Measurements from ENCODE around the gene LUZP1. TPM values are rescaled to one million over a fixed set of nuclear protein-coding genes. Genes with fewer than 3 reads are reported as not detected.

LUZP1 gene
- total RNA-seq, 2 experiments from 2014 or later: 18.4 to 19.1 TPM

DNA sequence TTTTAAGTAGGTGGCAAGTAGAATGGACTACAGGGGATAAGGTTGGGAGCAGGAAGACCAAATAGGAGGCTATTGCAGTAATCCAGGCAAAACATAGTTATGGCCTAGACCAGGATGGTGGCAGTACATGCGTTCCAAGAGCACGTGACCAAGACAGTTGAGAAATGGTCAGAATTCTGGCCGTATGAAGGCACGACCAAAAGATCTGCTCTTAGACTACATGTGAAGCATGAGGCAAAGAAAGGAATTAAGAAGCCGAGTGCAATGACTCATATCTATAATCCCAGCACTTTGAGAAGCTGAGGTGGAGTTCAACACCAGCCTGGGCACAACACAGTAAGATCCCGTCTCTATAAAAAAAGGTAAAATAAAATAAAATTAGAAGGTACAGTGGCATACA, 71.3 kb downstream of the LUZP1 start:
- DNase-seq (no peak), ATAC-seq (ENCODE audit: low read depth) (no peak)
- Mint-ChIP-seq H3K4me3 (no peak overlapping the region), H3K27ac (no peak overlapping the region), H3K4me1 (peaks cover 23% of the 10 kb centered on the region), H3K27me3 (no peaks in the 10 kb centered on the region), H3K9me3 (no peaks in the 10 kb centered on the region), H3K36me3 (peaks cover 5% of the 10 kb centered on the region)
- POLR2A ChIA-PET: interaction anchor here (0.7 kb wide), 1 partner anchor 91 kb away, joined by 3 read pairs; no protein-coding TSS in a partner anchor

DNA sequence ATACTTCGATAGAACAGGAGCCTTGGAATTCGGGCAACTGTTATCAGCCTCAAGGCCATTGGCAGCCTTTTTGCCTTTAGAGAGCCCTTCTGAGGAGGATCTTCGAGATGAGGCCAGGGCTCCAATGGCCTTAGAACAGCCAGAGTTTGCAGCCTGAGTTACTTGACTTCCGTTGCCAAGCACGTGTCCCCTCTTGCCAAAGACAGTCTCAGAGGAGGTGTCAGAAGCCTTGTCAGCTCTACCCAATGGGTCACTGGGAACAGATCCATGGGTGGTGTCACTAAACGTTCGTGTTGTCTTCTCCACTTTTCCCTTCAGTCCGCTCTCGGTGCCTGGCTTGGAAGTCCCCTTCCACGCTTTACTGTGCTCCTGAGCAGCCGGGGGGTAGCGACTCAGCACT, 76.2 kb downstream of the LUZP1 start:
- DNase-seq: no peak
- ATAC-seq (ENCODE audit: low read depth): no peak
- POLR2A ChIA-PET: no interaction called here
- Mint-ChIP-seq H3K4me1 (peaks cover 1% of the 10 kb centered on the region), H3K9me3 (no peaks in the 10 kb centered on the region), H3K36me3 (peaks cover 10% of the 10 kb centered on the region), H3K27ac (no peak overlapping the region), H3K27me3 (no peaks in the 10 kb centered on the region), H3K4me3 (no peak overlapping the region)

DNA sequence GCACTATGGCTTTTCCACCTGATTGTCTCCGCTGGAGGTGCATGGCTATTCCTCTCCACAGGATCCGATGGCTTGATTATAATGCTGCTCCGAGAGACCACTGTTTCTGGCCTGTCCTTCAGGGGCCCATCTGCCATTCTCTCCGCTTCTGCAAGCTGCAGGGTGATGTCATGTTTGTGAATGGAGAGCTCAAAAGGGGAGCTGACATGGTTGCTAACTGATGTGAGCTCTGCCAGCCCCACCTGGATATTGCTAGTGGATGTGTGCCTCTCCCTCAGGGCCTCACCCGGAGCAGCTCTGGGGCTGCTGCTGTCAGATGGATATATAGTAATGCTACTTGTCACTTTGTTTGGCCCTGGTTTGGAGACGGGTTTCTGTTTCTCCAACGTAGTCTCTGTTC, 77.1 kb downstream of the LUZP1 start:
- H3K27ac Mint-ChIP-seq: no peak overlapping the region
- no peaks in the 10 kb centered on the region for H3K9me3 Mint-ChIP-seq
- H3K4me1 Mint-ChIP-seq: peaks cover 1% of the 10 kb centered on the region
- no peaks in the 10 kb centered on the region for H3K27me3 Mint-ChIP-seq
- ATAC-seq (ENCODE audit: low read depth) (no peak), DNase-seq (no peak)
- peaks cover 10% of the 10 kb centered on the region for H3K36me3 Mint-ChIP-seq
- H3K4me3 Mint-ChIP-seq: no peak overlapping the region
- POLR2A ChIA-PET: no interaction called here

DNA sequence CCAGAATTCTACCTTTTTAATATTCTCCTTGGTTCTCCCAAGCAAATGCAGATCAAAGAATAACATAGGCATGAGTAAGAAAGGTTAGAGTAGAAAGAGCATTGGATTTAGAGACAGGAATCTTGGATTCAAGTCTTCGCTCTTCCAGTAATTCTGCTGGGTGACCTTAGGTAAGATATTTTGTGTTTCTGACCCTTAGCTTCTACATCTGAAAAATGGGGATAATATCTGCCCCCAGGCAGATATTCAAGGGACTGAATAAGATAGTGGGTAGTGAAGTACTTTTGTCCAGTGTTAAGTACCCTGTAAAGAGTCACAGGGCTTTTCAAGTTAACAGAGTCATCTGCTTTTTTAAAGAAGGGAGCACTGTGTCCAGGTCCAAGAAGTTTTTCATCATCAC, 78.6 kb downstream of the LUZP1 start:
- no peak overlapping the region for H3K27ac Mint-ChIP-seq

DNA sequence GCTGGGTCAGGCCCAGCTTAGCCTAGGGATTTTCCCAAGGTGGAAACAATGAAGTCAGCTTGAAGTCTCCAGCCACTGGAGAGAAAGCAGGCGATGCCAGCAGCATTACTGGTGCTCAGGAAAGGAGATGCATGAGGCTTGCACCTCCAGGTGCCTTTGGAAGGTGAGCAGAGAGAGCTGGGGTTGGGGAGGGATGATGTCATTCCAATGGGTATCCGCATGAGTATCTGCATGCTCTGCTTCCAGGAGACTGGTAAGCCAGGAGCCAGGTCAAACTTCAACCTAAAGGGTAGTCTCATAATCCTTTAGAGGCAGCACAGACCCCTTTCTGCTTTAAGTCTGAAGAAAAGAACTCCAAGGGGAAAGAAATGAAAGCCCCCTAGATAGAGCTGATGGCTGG, 80.6 kb downstream of the LUZP1 start:
- H3K36me3 Mint-ChIP-seq: peaks cover 11% of the 10 kb centered on the region

More for the DNA sequence above, 78.6 kb downstream of the LUZP1 start:
- Mint-ChIP-seq H3K9me3 (no peaks in the 10 kb centered on the region), H3K4me1 (no peaks in the 10 kb centered on the region), H3K27me3 (no peaks in the 10 kb centered on the region), H3K4me3 (no peak overlapping the region), H3K36me3 (peaks cover 15% of the 10 kb centered on the region)
- POLR2A ChIA-PET: no interaction called here
- DNase-seq: no peak
- no peak for ATAC-seq (ENCODE audit: low read depth)

DNA sequence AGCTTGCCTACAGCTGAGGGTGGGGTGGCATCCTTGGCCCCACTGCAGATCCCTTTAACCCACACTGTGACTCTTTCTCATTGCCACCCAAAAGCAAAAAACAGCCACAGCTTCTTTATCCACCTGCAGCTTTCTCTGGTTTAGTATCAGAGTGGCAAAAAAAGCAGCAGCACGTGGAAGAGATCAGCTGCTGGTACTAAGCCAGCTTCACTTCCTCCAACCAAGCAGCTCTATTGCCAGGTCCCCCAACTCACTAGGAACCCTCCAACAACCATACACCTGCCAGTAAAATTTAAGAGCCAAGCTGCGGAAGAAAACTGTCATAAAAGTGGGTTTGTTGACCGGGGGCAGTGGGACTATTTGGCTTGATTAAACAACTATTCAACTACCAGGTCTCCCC, 83.0 kb downstream of the LUZP1 start:
- DNase-seq (no peak), ATAC-seq (ENCODE audit: low read depth) (no peak)
- Mint-ChIP-seq H3K4me3 (no peak overlapping the region), H3K27ac (no peak overlapping the region), H3K9me3 (no peaks in the 10 kb centered on the region), H3K36me3 (peaks cover 17% of the 10 kb centered on the region), H3K27me3 (no peaks in the 10 kb centered on the region), H3K4me1 (no peaks in the 10 kb centered on the region)
- POLR2A ChIA-PET: no interaction called here

More for the DNA sequence above, 80.6 kb downstream of the LUZP1 start:
- Mint-ChIP-seq H3K27ac (no peak overlapping the region), H3K4me1 (no peaks in the 10 kb centered on the region), H3K4me3 (no peak overlapping the region), H3K27me3 (no peaks in the 10 kb centered on the region), H3K9me3 (no peaks in the 10 kb centered on the region)
- DNase-seq: no peak
- no peak for ATAC-seq (ENCODE audit: low read depth)
- POLR2A ChIA-PET: no interaction called here

DNA sequence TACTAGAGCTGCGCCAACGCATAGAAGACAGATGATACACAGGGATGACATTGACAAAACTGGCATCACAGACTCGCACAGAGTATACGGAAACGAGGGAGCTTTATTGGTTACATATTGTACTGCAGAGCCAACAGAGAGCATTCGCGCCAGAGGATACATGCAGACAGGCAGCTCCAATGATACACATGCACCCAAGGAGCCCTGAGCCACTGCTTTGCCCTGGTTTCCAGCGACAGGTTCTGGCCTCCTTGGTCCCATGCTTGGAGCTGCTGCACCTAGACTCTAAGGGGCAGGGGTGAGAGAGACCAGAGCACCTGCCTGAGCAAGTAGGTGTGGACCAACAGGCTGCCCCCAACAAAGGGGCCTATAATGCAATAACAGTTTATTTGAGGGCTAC, 83.8 kb downstream of the LUZP1 start:
- no peak overlapping the region for H3K4me3 Mint-ChIP-seq
- ATAC-seq (ENCODE audit: low read depth) (no peak), DNase-seq (no peak)
- no peaks in the 10 kb centered on the region for H3K4me1 Mint-ChIP-seq
- no peaks in the 10 kb centered on the region for H3K9me3 Mint-ChIP-seq
- POLR2A ChIA-PET: no interaction called here
- H3K27ac Mint-ChIP-seq: no peak overlapping the region
- H3K27me3 Mint-ChIP-seq: no peaks in the 10 kb centered on the region
- H3K36me3 Mint-ChIP-seq: peaks cover 17% of the 10 kb centered on the region

DNA sequence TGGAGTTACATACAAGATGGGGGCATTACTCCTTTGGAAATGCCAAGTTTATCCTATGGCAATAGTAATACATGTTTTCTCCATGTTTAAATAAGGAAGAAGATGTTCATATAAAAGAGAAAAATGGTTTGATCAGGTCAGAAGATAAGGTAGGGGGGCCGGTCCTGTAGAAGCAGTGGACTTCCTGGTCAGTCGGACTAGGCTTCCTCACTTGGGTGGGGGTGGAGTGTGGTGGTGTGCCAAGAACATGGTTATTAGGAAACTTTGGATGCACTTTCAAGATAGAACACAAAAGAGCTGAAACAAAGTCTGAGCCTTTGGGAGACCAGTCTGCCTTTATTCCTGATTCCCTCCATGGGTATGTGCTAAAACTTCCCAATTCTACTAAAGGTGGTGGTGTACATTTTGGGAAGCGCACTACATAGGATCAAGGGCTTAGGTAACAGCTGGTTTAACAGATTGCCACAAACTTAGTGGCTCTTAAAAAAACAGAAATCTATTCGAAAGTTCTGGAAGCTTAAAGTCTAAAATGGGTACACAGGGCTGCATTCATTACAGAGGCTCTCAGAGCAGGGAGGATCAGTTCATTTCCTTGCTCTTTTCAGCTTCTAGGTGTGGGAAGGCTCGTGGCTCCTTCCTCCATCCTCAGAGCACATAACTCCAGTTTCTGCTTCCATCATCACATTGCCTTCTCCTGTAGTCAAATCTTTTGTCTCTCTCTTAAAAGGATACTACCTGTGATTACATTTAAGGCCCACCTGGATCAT, 84.8 kb downstream of the LUZP1 start:
- peaks cover 17% of the 10 kb centered on the region for H3K36me3 Mint-ChIP-seq
- POLR2A ChIA-PET: no interaction called here
- no peak for ATAC-seq (ENCODE audit: low read depth)
- no peaks in the 10 kb centered on the region for H3K27me3 Mint-ChIP-seq
- no peaks in the 10 kb centered on the region for H3K4me1 Mint-ChIP-seq
- no peak for DNase-seq
- no peak overlapping the region for H3K4me3 Mint-ChIP-seq
- no peak overlapping the region for H3K27ac Mint-ChIP-seq
- H3K9me3 Mint-ChIP-seq: no peaks in the 10 kb centered on the region

DNA sequence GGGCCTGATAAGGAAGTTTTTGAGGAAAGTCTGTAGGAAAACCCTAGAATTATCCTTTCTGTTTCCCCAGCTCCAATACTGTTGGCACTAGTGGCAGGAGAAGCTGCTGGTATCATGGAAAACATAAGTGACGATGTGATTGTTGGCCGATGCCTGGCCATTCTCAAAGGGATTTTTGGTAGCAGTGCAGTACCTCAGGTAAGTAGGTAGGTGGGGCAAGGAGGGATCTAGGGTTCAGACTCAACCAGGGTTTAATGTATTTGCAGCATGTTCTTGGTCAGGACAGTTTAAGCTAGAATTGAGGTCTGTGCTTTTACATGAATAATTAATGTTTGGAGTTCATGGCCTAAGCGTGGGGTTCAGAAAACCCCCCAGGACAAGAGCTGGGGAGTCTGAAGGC, 87.3 kb downstream of the LUZP1 start:
- Mint-ChIP-seq H3K4me3 (no peak overlapping the region), H3K27ac (no peak overlapping the region), H3K36me3 (peaks cover 21% of the 10 kb centered on the region), H3K4me1 (no peaks in the 10 kb centered on the region), H3K9me3 (no peaks in the 10 kb centered on the region), H3K27me3 (no peaks in the 10 kb centered on the region)
- DNase-seq: no peak
- POLR2A ChIA-PET: no interaction called here
- ATAC-seq (ENCODE audit: low read depth): no peak

DNA sequence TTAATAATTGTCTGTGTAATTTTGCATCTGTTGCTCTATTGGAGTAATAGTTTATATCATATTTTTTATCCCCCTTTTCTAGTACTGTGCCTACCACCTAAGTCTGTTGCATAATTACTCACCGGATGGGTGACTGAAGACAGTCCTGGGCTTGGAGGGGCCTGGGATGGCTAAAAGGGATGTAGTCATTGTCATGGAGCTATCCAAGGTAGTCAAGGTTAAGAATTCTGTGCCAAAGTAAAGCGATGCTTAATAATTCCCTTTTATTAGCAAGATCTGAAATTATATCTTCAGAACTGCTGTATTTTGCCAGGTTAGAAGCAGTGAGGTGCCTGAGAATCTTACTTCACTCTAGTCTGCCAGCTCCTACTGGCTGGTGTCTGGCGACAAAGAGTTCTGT, 87.8 kb downstream of the LUZP1 start:
- POLR2A ChIA-PET: no interaction called here
- ATAC-seq (ENCODE audit: low read depth) (no peak), DNase-seq (no peak)
- Mint-ChIP-seq H3K27ac (no peak overlapping the region), H3K4me1 (no peaks in the 10 kb centered on the region), H3K36me3 (peaks cover 19% of the 10 kb centered on the region), H3K27me3 (no peaks in the 10 kb centered on the region), H3K9me3 (no peaks in the 10 kb centered on the region), H3K4me3 (no peak overlapping the region)

DNA sequence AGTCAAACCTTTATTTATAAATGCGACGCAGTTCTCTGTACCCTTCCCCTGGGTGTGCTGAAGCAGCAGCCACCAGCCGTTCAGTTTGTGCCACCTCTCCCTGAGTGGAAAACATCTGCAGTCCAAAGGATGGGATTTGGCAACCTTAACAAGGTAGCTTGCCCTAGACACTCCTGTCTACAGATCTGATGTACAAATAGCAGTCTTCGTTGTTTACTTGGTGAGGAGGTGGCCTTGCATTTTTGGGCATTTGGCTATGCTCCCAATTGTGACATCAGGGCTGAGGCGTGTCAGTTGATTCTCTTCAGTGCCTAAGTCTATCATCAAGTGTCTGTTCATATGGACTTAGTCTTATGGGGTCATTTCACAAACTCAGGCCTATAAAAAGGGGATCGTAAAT, 89.6 kb downstream of the LUZP1 start:
- POLR2A ChIA-PET: no interaction called here
- Mint-ChIP-seq H3K4me3 (no peak overlapping the region), H3K9me3 (no peaks in the 10 kb centered on the region), H3K27me3 (no peaks in the 10 kb centered on the region), H3K27ac (no peak overlapping the region), H3K4me1 (no peaks in the 10 kb centered on the region), H3K36me3 (peaks cover 18% of the 10 kb centered on the region)
- ATAC-seq (ENCODE audit: low read depth) (no peak), DNase-seq (no peak)

DNA sequence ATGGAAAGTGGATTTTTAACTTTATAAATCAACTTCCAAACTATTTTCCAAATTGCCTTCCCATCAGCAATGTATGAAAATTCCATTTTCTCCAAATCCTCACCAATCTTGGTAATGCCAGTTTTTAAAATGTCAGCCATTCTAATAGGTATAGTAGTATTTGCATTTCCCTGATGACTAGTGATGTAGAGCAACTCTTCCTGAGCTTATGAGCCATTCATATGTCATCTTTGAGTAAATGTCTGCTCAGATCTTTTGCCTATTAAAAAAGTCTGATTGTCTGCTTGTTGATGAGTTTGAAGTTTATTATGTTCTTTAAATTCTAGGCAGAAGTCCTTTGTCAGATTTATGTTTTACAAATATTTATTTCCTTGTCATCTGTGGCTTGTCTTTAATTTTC, 94.6 kb downstream of the LUZP1 start:
- H3K36me3 Mint-ChIP-seq: peaks cover 29% of the 10 kb centered on the region
- peaks cover 5% of the 10 kb centered on the region for H3K4me1 Mint-ChIP-seq
- no peak for ATAC-seq (ENCODE audit: low read depth)
- no peak overlapping the region for H3K4me3 Mint-ChIP-seq
- POLR2A ChIA-PET: no interaction called here
- H3K9me3 Mint-ChIP-seq: no peaks in the 10 kb centered on the region
- H3K27ac Mint-ChIP-seq: no peak overlapping the region
- H3K27me3 Mint-ChIP-seq: no peaks in the 10 kb centered on the region
- no peak for DNase-seq

DNA sequence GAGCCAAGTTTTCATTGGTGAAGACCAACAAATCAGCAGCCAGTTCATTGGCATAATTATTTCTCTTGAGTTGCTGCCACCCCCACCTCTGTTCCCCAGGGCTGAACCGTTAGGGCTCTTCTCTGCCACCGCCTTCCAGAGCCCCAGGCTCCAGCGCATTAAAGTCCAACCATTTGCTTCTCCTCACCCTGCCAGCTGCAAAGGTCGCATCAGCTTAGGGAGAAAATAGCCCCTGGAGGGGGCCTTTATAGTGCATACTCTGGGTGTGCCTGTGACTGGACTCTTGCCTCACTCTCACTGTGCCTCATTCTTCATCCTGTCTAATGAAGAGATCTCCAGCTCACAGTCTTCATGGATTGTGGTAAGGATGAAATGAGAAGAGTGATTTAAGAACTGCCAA, 99.0 kb downstream of the LUZP1 start:
- no peak for DNase-seq
- no peak for ATAC-seq (ENCODE audit: low read depth)
- no peaks in the 10 kb centered on the region for H3K9me3 Mint-ChIP-seq

DNA sequence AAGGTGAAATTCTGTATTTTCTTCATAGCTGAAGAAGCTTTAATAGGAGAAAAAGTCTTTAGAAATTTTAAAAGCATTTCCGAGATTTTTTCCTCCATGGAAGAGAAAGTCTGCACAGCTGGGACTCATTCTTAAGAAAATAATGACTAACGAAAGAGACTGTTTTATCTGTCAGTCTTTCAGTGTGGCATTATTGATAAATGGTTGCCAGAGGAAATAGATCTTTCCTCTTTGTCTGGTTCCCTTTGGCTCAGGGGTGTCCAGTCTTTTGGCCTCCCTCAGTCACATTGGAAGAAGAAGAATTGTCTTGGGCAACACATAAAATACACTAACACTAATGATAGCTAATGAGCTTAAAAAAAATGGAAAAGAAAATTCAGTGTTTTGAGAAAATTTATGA, 99.5 kb downstream of the LUZP1 start:
- no peak for ATAC-seq (ENCODE audit: low read depth)
- Mint-ChIP-seq H3K27ac (no peak overlapping the region), H3K4me3 (no peak overlapping the region), H3K36me3 (peaks cover 33% of the 10 kb centered on the region), H3K27me3 (no peaks in the 10 kb centered on the region), H3K9me3 (no peaks in the 10 kb centered on the region), H3K4me1 (peaks cover 5% of the 10 kb centered on the region)
- POLR2A ChIA-PET: no interaction called here
- no peak for DNase-seq

More for the DNA sequence above, 99.0 kb downstream of the LUZP1 start:
- H3K27ac Mint-ChIP-seq: no peak overlapping the region
- POLR2A ChIA-PET: no interaction called here
- H3K4me3 Mint-ChIP-seq: no peak overlapping the region
- no peaks in the 10 kb centered on the region for H3K27me3 Mint-ChIP-seq
- peaks cover 30% of the 10 kb centered on the region for H3K36me3 Mint-ChIP-seq
- peaks cover 5% of the 10 kb centered on the region for H3K4me1 Mint-ChIP-seq

DNA sequence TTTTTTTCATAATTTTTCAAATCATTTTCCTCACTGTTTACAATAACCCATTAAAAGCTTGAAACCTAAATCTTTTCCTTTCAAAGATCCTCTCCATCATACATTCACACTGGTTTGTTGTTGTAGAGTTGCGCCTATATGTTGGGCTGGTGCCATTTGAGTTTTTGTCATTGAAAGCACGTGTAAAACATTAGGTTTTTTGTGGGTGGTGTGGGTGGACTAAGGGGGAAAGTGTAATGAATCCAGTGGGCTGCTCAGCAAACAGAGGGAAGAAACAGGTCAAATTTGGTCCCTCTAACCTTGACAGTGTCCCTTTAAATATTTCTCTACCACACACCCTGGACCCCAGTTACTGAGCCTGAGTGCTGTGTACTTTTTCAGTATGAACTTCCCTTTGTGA, 102.6 kb downstream of the LUZP1 start:
- POLR2A ChIA-PET: no interaction called here
- no peak for ATAC-seq (ENCODE audit: low read depth)
- Mint-ChIP-seq H3K27me3 (no peaks in the 10 kb centered on the region), H3K27ac (no peak overlapping the region), H3K4me3 (no peak overlapping the region), H3K9me3 (no peaks in the 10 kb centered on the region), H3K4me1 (no peaks in the 10 kb centered on the region), H3K36me3 (peaks cover 25% of the 10 kb centered on the region)
- DNase-seq: no peak

Data from activated naive CD8-positive, alpha-beta T cell treated with anti-CD3 and anti-CD28 coated beads, Interleukin-2, amount 10 ng/mL, durations not matched to agents 7 days and 5 days (primary cell).